OCI-LY7 (cell line): ENCODE data around the gene STAT4.

Experiments used
- CTCF ChIP-seq: fragments of 200-600 bp; sonication (generic); conservative IDR thresholded peaks from 2 replicates; pipeline ENCODE4 v1.5.1; 2014; ENCODE audit warnings: mild to moderate bottlenecking, antibody characterized with exemption, low read length, moderate library complexity, mixed read lengths
- EZH2phosphoT487 ChIP-seq: fragments of 200-600 bp; sonication (generic); IDR thresholded peaks from 2 replicates; pipeline ENCODE4 v1.6.1; 2018; ENCODE audit warnings: low read depth, borderline replicate concordance, mild to moderate bottlenecking, mixed run types, antibody characterized with exemption, low read length, moderate library complexity, mixed read lengths

- TF ChIP-seq EZH2phosphoT487 (no peak), CTCF (no peak)
Observed at GRCh38 chr2:191197096-191197495, 46.3 kb upstream of the STAT4 start.
